Gastroesophageal sphincter (tissue), 4 donors: Measurements from ENCODE around the gene FOSL1. TPM values are rescaled to one million over a fixed set of nuclear protein-coding genes. Genes with fewer than 3 reads are reported as not detected.
A peak's percentile ranks its signal among the peaks of the same experiment; 100 is the strongest.

Experiments
- ATAC-seq: fragments of 150-250 bp; one replicate; pipeline ENCODE4 v1.9.1; 2016; ENCODE audit warnings: mild to moderate bottlenecking, moderate library complexity
- H3K27ac ChIP-seq, 4 donors: fragments of 200-600 bp; sonication (generic) in 3 of 4; 1 replicate in 3 of 4; 2 replicates in 1 of 4; pipeline ENCODE4 v1.5.1; 2016 to 2019
- H3K27me3 ChIP-seq: fragments of 200-600 bp; sonication (generic); one replicate; pipeline ENCODE4 v1.5.1; 2019
- H3K36me3 ChIP-seq, 2 donors: fragments of 200-600 bp; sonication (generic); one replicate each; pipeline ENCODE4 v1.5.1; 2019; ENCODE audit warnings: control low read depth in 1 of 2
- H3K4me1 ChIP-seq, 3 donors: fragments of 200-600 bp; sonication (generic); 1 replicate in 2 of 3; 2 replicates in 1 of 3; pipeline ENCODE4 v1.5.1; 2016 to 2019; ENCODE audit warnings: control low read depth in 2 of 3
- H3K4me3 ChIP-seq, 2 donors: fragments of 200-600 bp; sonication (generic); one replicate each; pipeline ENCODE4 v1.5.1; 2019; ENCODE audit warnings: mild to moderate bottlenecking in 1 of 2, moderate library complexity in 1 of 2
- H3K9me3 ChIP-seq, 3 donors: fragments of 200-600 bp; sonication (generic); one replicate each; pipeline ENCODE4 v1.5.1; 2017 to 2019; ENCODE audit warnings: control low read depth in 2 of 3
- EP300 ChIP-seq: sonication (generic); formaldehyde crosslinking; IDR thresholded peaks from one replicate; pipeline ENCODE4 v1.6.1; 2017; ENCODE audit warnings: antibody characterized with exemption, mild to moderate bottlenecking
- POLR2A ChIP-seq, 2 donors: fragments of 450-650 bp; IDR thresholded peaks; one replicate each; pipeline ENCODE4 v1.6.1; 2017; ENCODE audit warnings: antibody characterized with exemption in 2 of 2, mild to moderate bottlenecking in 2 of 2, moderate library complexity in 1 of 2
- POLR2AphosphoS5 ChIP-seq: sonication (generic); formaldehyde crosslinking; IDR thresholded peaks from one replicate; pipeline ENCODE4 v1.6.1; 2017; ENCODE audit warnings: antibody characterized with exemption
- WGBS, 2 donors: methylation state at CpG; one replicate each; pipeline ENCODE4 v1.1.5; 2018; ENCODE audit warnings: low coverage in 1 of 2; 5-methylcytosine and 5-hydroxymethylcytosine counted together
- total RNA-seq, 4 donors: library from RNA; depleted of rRNA; stranded (reverse); fragments of >200 nt; gene quantifications; one replicate each; pipeline ENCODE4 v1.1.0, GENCODE V29; 2016
- TF ChIP-seq, protein P1 (sequence below), 4 experiments: fragments of 200-600 bp in 2 of 4; fragments of 450-650 bp in 2 of 4; sonication (generic) in 1 of 4; IDR thresholded peaks; one replicate each; pipeline ENCODE4 v1.5.1; 2017 to 2019; ENCODE audit warnings: antibody characterized with exemption in 4 of 4, mild to moderate bottlenecking in 2 of 4, moderate library complexity in 2 of 4

Gene FOSL1
- total RNA-seq, 4 donors from 2014 or later = 1.4 to 24.9 (median 4.1) TPM

GRCh38 chr11:65880844-65881421, 19.3 kb downstream of the FOSL1 start:
- no peaks in the 10 kb centered on the region for H3K27me3 ChIP-seq
- TF ChIP-seq, protein P1, sequence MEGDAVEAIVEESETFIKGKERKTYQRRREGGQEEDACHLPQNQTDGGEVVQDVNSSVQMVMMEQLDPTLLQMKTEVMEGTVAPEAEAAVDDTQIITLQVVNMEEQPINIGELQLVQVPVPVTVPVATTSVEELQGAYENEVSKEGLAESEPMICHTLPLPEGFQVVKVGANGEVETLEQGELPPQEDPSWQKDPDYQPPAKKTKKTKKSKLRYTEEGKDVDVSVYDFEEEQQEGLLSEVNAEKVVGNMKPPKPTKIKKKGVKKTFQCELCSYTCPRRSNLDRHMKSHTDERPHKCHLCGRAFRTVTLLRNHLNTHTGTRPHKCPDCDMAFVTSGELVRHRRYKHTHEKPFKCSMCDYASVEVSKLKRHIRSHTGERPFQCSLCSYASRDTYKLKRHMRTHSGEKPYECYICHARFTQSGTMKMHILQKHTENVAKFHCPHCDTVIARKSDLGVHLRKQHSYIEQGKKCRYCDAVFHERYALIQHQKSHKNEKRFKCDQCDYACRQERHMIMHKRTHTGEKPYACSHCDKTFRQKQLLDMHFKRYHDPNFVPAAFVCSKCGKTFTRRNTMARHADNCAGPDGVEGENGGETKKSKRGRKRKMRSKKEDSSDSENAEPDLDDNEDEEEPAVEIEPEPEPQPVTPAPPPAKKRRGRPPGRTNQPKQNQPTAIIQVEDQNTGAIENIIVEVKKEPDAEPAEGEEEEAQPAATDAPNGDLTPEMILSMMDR (IDR thresholded peaks at IDR 0.05) = no peak
- no peak for TF ChIP-seq POLR2AphosphoS5
- no peak for TF ChIP-seq EP300
- TF ChIP-seq POLR2A (IDR thresholded peaks at IDR 0.05) = no peak
- no CpG with 5 or more reads among the region's 7 CpGs for WGBS, 2 donors
- no peak for ATAC-seq
- H3K36me3 ChIP-seq = peaks cover 0 to 37% of the 10 kb centered on the region in 2 donors
- H3K27ac ChIP-seq = no peak overlapping the region
- H3K4me1 ChIP-seq = peaks cover 0 to 12% (median 7%) of the 10 kb centered on the region in 3 donors
- no peak overlapping the region for H3K4me3 ChIP-seq
- H3K9me3 ChIP-seq = no peaks in the 10 kb centered on the region

GRCh38 chr11:65880027-65880426, 20.2 kb downstream of the FOSL1 start:
- Histone ChIP-seq H3K27ac (no peak overlapping the region), H3K36me3 (peaks cover 0 to 29% of the 10 kb centered on the region in 2 donors), H3K9me3 (no peaks in the 10 kb centered on the region), H3K4me3 (no peak overlapping the region), H3K4me1 (peaks cover 0 to 10% (median 7%) of the 10 kb centered on the region in 3 donors), H3K27me3 (no peaks in the 10 kb centered on the region)
- no peak for TF ChIP-seq EP300
- TF ChIP-seq, protein P1 (IDR thresholded peaks at IDR 0.05) = no peak
- no peak for TF ChIP-seq POLR2A (IDR thresholded peaks at IDR 0.05)
- no peak for TF ChIP-seq POLR2AphosphoS5
- ATAC-seq = no peak
- 74 to 75% methylated on average over 2 to 4 of the region's 7 CpGs for WGBS, 2 donors

DNA sequence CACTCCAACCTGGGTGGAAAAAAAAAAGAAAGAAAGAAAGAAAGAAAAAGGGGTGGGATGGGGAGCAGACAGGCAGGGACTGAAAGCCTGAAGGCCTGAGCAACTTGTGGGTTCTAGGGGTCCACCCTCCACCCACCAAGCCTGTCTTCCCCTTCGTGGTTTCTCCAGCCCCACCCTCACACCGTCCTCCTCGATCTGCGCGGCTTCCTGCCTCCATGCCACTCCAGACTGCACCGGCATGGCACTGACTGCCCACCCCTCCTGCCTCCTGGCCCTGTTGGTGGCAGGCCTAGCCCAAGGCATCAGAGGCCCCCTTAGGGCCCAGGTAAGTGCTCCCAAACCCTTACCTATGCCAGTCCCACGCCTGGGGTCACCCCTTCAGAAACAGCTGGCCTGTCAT, 20.6 kb downstream of the FOSL1 start, which contains the start of gene CTSW:
TSS of gene CTSW (plus strand) at position 221 of the 400 bp plus-strand sequence. CDS start at position 239, 18 bp downstream.
- Histone ChIP-seq H3K36me3 (peaks cover 0 to 28% of the 10 kb centered on the region in 2 donors), H3K27ac (no peak within 1 kb of the TSS), H3K4me3 (no peak within 1 kb of the TSS), H3K4me1 (peaks cover 0 to 5% (median 4%) of the 10 kb centered on the region in 3 donors), H3K9me3 (no peaks in the 10 kb centered on the region), H3K27me3 (no peaks in the 10 kb centered on the region)
- no peak for ATAC-seq
- no peak for TF ChIP-seq POLR2A (IDR thresholded peaks at IDR 0.05)
- TF ChIP-seq EP300 = no peak
- TF ChIP-seq, protein P1 (IDR thresholded peaks at IDR 0.05) = no peak
- no peak for TF ChIP-seq POLR2AphosphoS5
- WGBS, 2 donors = 37% methylated on average over 3 of the region's 7 CpGs; no CpG with 5 or more reads in 1 of the 2 donors

- H3K27me3 ChIP-seq = no peaks in the 10 kb centered on the region
- peak overlapping the region; percentile 93 to 98 (median 94) for H3K27ac ChIP-seq
- TF ChIP-seq, protein P1 (IDR thresholded peaks at IDR 0.05) = no peak
- TF ChIP-seq POLR2AphosphoS5 (peak; percentile 92), POLR2A (IDR thresholded peaks at IDR 0.05) (peak; percentile 62 to 66), EP300 (no peak)
- peak; percentile 91 for ATAC-seq
- peaks cover 0 to 45% (median 17%) of the 10 kb centered on the region in 3 donors for H3K4me1 ChIP-seq
- H3K9me3 ChIP-seq = no peaks in the 10 kb centered on the region
- WGBS, 2 donors = 0% methylated on average over 1 to 11 of the region's 54 CpGs
- peak overlapping the region; percentile 69 to 87 for H3K4me3 ChIP-seq
- peaks cover 0 to 24% of the 10 kb centered on the region in 2 donors for H3K36me3 ChIP-seq
Observed at GRCh38 chr11:65873318-65874156, 26.7 kb downstream of the FOSL1 start.
